GM18861 (cell line): ENCODE results near the gene FBXL7.

ENCODE experiments used
- ATAC-seq: cut with Tn5 transposase; IDR thresholded peaks from one replicate; pipeline ENCODE4 v1.9.1; 2021; ENCODE audit not compliant: unreplicated experiment

Gene FBXL7

GRCh38 chr5:15610216-15610615 lies 110.2 kb downstream of the FBXL7 start:
- no peak for ATAC-seq

GRCh38 chr5:15611008-15611407 lies 111.0 kb downstream of the FBXL7 start:
- no peak for ATAC-seq

DNA sequence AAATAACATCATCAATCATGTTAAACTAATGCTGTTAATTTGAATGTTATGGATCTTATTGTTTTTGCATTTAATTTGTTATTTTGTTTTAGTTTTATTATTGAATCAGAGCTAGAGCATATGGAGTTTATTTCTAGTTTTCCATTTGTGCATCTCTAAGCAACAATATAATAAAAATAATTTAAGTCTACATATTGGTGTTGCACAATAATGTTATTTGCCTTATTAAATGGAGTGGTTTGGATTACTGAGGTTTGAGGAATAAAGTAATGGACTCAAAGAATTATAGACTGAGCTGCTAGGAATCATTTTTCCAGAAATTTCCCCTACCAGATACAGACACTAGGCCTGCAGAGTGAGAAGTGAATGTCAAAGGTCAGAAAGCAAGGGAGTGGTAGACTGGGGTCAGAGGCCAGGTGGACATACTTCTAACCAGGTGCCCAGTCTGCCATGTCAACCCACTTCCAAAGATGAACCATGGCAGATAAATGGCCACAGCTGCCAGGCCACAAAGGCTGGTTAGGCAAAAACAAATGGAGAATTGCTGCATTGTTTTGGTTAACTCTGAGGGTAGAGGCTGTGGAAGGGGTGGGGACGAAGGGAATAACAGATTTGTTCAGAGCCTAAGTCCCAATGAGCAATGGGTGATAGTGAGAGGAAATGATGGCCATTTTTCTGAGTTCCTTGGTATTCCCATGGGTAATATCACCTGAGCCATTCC lies 113.1 kb downstream of the FBXL7 start:
- no peak for ATAC-seq

GRCh38 chr5:15614679-15615078 lies 114.7 kb downstream of the FBXL7 start:
- ATAC-seq = no peak

DNA sequence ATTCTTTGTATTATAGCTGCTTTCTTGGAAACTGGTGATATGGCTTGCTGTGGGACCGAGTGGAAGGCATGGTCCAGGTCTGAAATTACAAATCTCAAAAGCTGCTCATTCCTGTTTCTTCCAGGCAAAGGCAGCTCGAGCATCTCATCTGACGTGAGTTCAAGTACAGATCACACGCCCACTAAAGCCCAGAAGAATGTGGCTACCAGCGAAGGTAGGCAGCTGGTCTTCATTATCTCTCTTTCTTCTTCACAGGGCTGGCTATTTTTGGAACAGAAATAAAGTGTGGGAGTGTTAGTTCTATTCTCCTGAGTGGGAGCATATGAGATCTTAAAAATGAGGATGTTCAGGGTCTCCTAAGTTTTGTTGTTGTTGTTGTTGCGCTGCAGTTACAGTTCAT lies 115.9 kb downstream of the FBXL7 start:
- no peak for ATAC-seq

DNA sequence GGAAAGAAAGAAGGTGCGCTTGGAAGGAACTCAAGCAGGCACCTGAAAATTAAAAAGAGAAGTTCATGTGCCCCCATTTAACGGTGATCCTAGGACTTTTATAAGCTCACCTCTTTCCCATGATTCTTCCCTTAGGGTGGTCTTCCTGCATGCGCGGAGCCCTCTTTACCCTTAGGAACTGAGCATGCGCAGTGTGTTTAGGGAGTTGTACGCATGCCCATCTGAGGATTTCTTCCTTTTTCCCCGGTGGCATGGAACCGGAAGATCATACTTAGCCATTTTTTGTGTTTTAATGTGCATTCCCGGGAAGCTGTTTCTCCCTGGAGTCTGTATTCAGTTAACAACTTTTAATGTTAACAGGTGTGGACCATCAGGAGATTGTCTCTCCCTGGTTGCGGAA lies 119.0 kb downstream of the FBXL7 start:
- ATAC-seq = no peak

- no peak for ATAC-seq
These were observed 120.5 kb downstream of the FBXL7 start for GRCh38 chr5:15620501-15620900.

GRCh38 chr5:15621094-15621493 lies 121.1 kb downstream of the FBXL7 start:
- ATAC-seq = no peak

DNA sequence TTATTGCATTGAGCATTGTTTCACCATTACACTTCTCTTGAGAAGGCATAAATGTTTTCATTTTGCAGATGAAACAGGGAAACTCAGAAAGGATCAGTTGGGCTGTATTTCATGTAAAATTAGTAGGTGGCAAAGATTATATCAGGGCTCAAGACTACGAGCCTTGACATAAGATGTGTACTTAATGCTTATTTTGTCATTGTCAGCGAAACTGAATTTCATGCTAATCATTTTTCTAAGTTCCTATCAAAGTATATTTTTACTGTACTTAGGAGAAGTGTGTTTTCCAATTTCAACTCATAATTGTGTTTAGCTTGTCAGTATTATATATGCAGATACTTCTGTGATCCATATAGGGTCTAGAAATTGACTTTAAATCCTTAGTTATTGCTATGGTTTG lies 123.8 kb downstream of the FBXL7 start:
- ATAC-seq = no peak

GRCh38 chr5:15627109-15627508 lies 127.1 kb downstream of the FBXL7 start:
- no peak for ATAC-seq

- no peak for ATAC-seq
These were observed 127.7 kb downstream of the FBXL7 start for GRCh38 chr5:15627647-15628046.

GRCh38 chr5:15630441-15630840 lies 130.5 kb downstream of the FBXL7 start:
- ATAC-seq = no peak

DNA sequence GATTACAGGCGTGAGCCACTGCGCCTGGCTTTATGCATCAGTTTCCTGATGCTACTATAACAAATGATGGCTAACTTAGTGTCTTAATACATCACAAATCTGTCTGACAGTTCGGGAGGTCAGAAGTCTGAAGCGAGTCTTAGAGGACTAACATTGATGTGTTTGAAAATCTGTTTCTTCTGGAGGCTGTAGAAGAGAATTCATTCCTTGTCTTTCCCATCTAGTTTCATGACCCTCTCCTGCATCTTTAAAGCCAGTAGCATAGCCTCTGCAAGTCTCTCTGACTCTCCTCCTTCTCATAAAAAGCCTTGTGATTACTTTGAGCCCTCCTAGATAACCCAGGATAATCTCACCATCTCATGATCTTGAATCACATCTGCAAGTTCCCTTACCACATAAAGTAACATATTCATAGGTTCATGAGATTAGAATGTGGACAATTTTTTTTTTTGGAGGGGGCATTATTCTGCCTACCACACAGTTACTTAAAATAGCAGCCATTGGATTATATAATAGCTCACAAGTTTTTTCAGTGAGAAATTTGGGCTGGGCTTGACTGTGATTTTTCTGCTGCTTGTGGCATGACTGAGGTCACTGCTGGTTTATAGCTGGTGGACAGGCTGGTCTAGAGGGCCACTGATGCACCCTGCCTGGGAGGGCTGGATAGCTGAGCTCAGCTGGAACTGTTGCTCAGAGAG lies 134.8 kb downstream of the FBXL7 start:
- no peak for ATAC-seq

GRCh38 chr5:15635289-15635616 lies 135.3 kb downstream of the FBXL7 start:
- no peak for ATAC-seq

DNA sequence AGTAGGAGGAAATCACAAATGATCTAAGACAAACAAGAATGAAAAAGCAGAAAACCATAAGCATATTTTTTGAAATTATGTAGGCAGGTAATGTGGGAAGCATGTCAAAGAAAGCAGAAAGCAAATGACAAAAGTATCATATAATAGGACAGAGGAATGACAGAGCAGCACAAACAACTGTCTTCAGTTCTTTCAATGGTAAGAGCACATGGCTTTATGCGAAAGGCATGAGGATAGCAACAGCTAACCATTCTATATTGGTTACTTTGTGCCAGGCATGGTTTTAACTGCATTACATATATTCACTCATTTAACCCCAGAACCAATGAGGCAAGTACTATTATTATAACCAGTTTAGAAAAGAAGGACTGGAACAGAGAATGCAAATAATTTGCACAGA lies 137.4 kb downstream of the FBXL7 start:
- ATAC-seq = no peak

GRCh38 chr5:15637886-15638285 lies 137.9 kb downstream of the FBXL7 start:
- ATAC-seq = no peak

DNA sequence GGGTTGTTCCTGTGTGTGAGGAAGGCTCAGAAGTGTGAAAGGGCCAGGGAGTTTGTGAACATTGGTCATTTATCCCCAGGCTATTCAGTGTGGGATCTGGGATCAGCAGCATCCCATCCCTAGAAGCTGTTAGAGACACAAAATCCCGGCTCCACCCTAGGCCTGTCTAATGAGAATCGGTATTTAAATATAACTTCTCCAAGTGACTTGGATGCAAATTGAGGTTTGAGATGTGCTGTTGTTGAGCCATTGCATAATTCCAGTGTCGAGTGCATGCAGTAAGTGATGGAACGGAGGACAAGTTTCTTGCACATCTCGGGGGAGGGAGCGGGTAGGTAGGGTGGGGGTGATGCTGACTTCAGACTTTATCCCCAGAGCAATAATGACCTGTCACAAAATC lies 138.3 kb downstream of the FBXL7 start:
- ATAC-seq = no peak

GRCh38 chr5:15639288-15639687 lies 139.3 kb downstream of the FBXL7 start:
- ATAC-seq = no peak

DNA sequence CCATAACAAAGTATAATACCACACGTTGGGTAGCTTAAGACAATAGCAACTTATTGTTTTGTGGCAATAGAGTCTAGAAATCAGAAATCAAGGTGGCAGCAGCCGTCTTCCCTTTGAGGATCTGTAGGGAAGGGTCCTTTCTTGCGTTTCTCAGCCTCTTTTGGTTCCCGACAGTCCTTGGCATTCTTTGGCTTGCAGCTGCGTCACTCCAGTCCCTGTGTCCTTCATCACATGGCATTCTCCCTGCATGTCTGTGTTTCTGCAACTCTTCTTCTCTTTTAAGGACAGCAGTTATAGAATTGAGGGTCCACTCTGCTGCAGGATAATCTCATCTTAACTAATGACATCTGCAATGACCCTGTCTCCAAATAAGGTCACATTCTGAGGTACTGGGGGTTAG lies 140.1 kb downstream of the FBXL7 start:
- no peak for ATAC-seq

DNA sequence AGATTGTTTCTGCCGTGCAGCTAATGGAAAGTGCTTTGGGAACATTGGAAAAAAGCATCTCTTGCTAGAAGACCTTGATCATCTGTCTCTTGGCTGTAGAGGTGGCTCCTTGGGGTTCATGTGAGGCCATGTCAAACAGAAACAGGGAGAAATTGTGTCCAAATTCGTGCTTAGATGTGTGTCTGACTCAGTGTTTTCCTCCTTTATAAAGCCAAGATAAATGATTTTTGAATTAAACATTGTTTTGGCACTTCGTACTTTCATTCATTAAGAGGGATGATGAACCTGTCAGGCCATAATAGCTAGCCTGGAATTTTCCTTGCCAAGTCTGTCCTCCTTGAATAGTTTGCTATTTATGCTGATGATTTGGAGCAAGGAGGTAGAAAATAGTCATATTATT lies 143.8 kb downstream of the FBXL7 start:
- no peak for ATAC-seq

- no peak for ATAC-seq
These were observed 145.6 kb downstream of the FBXL7 start for GRCh38 chr5:15645381-15646160.

- no peak for ATAC-seq
These were observed 146.4 kb downstream of the FBXL7 start for GRCh38 chr5:15646371-15646770.
